Tibial nerve (tissue), 4 donors: ENCODE measurements around the gene HCFC1. TPM values are rescaled to one million over a fixed set of nuclear protein-coding genes. Genes with fewer than 3 reads are reported as not detected.

Experiments used
- DNase-seq, 2 donors: peaks; one replicate each; pipeline ENCODE4 v3.0.0-alpha.2; 2019; ENCODE audit warnings: low spot score in 2 of 2
- H3K27ac ChIP-seq, 4 donors: fragments of 200-600 bp; sonication (generic) in 3 of 4; one replicate each; pipeline ENCODE4 v1.5.1; 2017 to 2019; ENCODE audit warnings: mild to moderate bottlenecking in 1 of 4
- H3K27me3 ChIP-seq, 2 donors: fragments of 200-600 bp; sonication (generic) in 1 of 2; one replicate each; pipeline versions ENCODE4 v1.5.1 to v1.6.0; 2017 to 2019
- H3K36me3 ChIP-seq, 3 donors: fragments of 200-600 bp; sonication (generic); one replicate each; pipeline ENCODE4 v1.5.1; 2018 to 2019
- H3K4me1 ChIP-seq, 4 donors: fragments of 200-600 bp; sonication (generic) in 3 of 4; one replicate each; pipeline ENCODE4 v1.5.1; 2017 to 2019
- H3K4me3 ChIP-seq, 4 donors: fragments of 200-600 bp; sonication (generic) in 3 of 4; one replicate each; pipeline ENCODE4 v1.5.1; 2017 to 2019; ENCODE audit warnings: mild to moderate bottlenecking in 1 of 4, moderate library complexity in 1 of 4
- H3K9me3 ChIP-seq, 4 donors: fragments of 200-600 bp; sonication (generic) in 3 of 4; one replicate each; pipeline ENCODE4 v1.5.1; 2017 to 2019
- EP300 ChIP-seq, 2 donors: sonication (generic); formaldehyde crosslinking; IDR thresholded peaks; one replicate each; pipeline ENCODE4 v1.6.1; 2017; ENCODE audit warnings: antibody characterized with exemption in 2 of 2, mild to moderate bottlenecking in 1 of 2
- POLR2A ChIP-seq, 2 donors: fragments of 450-650 bp; IDR thresholded peaks; one replicate each; pipeline ENCODE4 v1.6.1; 2017; ENCODE audit warnings: antibody characterized with exemption in 2 of 2, mild to moderate bottlenecking in 2 of 2, moderate library complexity in 2 of 2
- WGBS, 2 donors: methylation state at CpG; one replicate each; pipeline ENCODE4 v1.1.5; 2018; 5-methylcytosine and 5-hydroxymethylcytosine counted together
- total RNA-seq, 4 donors: library from RNA; depleted of rRNA; stranded (reverse); fragments of >200 nt; gene quantifications; one replicate each; pipeline ENCODE4 v1.1.0, GENCODE V29; 2016
- TF ChIP-seq, protein P1 (sequence below), 5 experiments: fragments of 200-600 bp in 3 of 5; fragments of 450-650 bp in 2 of 5; sonication (generic) in 3 of 5; IDR thresholded peaks; one replicate each; pipeline ENCODE4 v1.5.1; 2016 to 2019; ENCODE audit warnings: antibody characterized with exemption in 5 of 5, mild to moderate bottlenecking in 3 of 5, moderate library complexity in 2 of 5

Gene HCFC1
- total RNA-seq, 4 donors from 2014 or later: 42.6 to 52.2 (median 48.9) TPM

DNA sequence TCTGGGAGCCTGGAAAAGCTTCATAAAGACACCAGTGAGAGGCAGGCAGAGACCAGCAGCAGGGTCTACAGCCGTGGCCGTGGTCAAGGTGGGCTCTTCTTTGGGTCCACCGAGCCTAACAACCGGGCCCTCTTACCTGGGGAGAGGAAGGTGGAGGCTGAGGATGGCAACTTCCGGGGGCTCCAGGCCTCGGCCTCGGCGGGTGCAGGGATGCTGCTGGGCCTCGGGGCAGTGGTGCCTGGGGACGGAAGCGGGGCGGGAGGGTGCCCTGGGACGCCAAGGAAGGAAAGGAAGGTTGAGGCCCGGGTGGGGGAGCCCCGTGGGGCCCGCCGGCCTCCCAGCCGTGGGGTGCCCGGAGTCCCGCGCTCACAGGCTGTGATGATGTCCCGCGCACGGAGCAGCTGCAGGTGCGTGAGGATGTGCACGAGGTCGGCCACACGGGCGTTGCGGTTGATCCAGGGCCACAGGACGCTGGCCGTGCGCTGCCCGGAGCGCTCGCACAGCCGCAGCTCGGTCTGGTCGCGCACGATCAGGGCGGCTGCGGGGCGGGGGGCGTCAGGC is 47.5 kb upstream of the HCFC1 start:
- Histone ChIP-seq H3K36me3 (peaks cover 0 to 29% (median 0%) of the 10 kb centered on the region in 3 donors), H3K27me3 (no peaks in the 10 kb centered on the region), H3K27ac (peak overlapping the region; percentile 28 to 90 (median 78)), H3K4me3 (peak overlapping the region; percentile 28 to 68 (median 42)), H3K4me1 (peaks cover 0 to 50% (median 12%) of the 10 kb centered on the region in 4 donors), H3K9me3 (no peaks in the 10 kb centered on the region)
- 0 to 58% methylated on average over 7 to 26 of the region's 45 CpGs for WGBS, 2 donors
- no peak for DNase-seq
- no peak for TF ChIP-seq EP300 (IDR thresholded peaks at IDR 0.05)
- no peak for TF ChIP-seq POLR2A (IDR thresholded peaks at IDR 0.05)
- TF ChIP-seq, protein P1, sequence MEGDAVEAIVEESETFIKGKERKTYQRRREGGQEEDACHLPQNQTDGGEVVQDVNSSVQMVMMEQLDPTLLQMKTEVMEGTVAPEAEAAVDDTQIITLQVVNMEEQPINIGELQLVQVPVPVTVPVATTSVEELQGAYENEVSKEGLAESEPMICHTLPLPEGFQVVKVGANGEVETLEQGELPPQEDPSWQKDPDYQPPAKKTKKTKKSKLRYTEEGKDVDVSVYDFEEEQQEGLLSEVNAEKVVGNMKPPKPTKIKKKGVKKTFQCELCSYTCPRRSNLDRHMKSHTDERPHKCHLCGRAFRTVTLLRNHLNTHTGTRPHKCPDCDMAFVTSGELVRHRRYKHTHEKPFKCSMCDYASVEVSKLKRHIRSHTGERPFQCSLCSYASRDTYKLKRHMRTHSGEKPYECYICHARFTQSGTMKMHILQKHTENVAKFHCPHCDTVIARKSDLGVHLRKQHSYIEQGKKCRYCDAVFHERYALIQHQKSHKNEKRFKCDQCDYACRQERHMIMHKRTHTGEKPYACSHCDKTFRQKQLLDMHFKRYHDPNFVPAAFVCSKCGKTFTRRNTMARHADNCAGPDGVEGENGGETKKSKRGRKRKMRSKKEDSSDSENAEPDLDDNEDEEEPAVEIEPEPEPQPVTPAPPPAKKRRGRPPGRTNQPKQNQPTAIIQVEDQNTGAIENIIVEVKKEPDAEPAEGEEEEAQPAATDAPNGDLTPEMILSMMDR (IDR thresholded peaks at IDR 0.05): no peak

DNA sequence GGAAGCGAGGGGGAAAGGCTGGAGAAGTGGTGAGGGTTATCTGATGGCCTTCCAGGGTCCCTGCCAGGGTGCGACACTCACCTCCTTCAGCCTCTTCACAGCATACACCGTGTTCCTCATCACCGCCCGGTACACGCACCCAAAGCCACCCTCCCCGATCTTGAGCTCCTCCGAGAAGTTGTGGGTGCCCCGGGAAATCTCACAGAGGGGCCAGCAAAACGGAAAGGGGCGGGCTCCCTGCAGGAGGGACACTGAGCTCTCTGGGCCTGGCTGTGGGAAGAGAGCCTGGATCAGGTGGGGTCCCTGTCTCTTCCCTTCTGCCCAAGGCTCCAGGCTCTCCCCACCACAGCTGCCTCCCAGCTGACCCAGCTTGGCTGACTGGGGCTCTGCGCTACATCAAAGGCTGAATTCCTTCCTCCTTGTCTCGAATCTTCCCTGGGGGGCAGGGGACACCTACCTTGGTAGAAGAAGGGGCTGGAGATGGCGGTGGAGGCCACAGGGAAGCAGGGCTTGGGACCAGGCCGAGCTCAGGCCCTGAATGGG is 47.0 kb upstream of the HCFC1 start:
- Histone ChIP-seq H3K4me3 (peak overlapping the region; percentile 28 to 68 (median 42)), H3K27ac (peak overlapping the region; percentile 28 to 90 (median 78)), H3K36me3 (peaks cover 0 to 29% (median 0%) of the 10 kb centered on the region in 3 donors), H3K9me3 (no peaks in the 10 kb centered on the region), H3K27me3 (no peaks in the 10 kb centered on the region), H3K4me1 (peaks cover 0 to 50% (median 13%) of the 10 kb centered on the region in 4 donors)
- no peak for DNase-seq
- WGBS, 2 donors: 48 to 74% methylated on average over 4 to 14 of the region's 15 CpGs
- no peak for TF ChIP-seq EP300 (IDR thresholded peaks at IDR 0.05)
- TF ChIP-seq POLR2A (IDR thresholded peaks at IDR 0.05): no peak
- TF ChIP-seq, protein P1 (IDR thresholded peaks at IDR 0.05): no peak

DNA sequence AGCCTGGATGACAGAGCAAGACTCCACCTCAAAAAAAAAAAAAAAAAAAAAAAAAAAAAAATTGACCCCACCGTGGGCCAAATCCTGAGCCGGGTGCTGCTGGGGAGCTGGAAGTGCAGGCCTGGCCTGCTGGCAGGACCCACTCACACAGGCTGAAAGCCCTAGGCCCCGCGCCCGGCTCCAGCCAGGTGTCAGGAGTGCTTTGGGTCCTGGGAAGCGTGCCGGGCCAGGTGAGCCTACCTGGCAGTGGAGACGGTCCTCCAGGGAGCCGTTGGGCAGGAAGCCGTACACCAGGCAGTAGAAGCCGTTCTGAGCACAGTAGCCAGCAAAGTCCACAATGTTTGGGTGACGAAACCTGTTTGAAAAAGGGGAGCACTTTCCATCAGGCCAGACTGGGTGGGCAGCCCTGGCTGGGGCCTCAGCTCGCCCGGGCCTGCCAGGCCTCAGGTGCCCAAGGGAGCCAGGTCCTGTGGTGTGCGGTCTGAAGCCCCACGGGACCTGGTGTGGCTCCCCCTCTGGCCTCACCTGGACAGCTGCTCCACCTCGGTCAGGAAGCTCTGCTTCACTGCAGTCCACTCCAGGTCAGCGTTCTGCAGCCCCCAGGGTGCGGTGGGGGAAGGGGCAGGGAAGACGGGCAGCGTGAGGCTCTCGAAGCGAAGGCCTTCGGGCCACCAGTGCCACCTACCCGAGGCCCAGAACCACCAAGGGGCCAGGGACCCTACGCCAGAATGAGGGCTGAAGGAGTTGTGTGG is 46.3 kb upstream of the HCFC1 start:
- Histone ChIP-seq H3K36me3 (peaks cover 0 to 29% (median 0%) of the 10 kb centered on the region in 3 donors), H3K4me3 (no peak overlapping the region), H3K4me1 (peaks cover 0 to 50% (median 15%) of the 10 kb centered on the region in 4 donors), H3K27me3 (no peaks in the 10 kb centered on the region), H3K9me3 (no peaks in the 10 kb centered on the region), H3K27ac (peak overlapping the region in 2 of 4 donors; percentile 84 to 90)
- WGBS, 2 donors: 85 to 96% methylated on average over 10 to 26 of the region's 26 CpGs
- TF ChIP-seq, protein P1 (IDR thresholded peaks at IDR 0.05): no peak
- TF ChIP-seq POLR2A (IDR thresholded peaks at IDR 0.05) (no peak), EP300 (IDR thresholded peaks at IDR 0.05) (no peak)
- no peak for DNase-seq

DNA sequence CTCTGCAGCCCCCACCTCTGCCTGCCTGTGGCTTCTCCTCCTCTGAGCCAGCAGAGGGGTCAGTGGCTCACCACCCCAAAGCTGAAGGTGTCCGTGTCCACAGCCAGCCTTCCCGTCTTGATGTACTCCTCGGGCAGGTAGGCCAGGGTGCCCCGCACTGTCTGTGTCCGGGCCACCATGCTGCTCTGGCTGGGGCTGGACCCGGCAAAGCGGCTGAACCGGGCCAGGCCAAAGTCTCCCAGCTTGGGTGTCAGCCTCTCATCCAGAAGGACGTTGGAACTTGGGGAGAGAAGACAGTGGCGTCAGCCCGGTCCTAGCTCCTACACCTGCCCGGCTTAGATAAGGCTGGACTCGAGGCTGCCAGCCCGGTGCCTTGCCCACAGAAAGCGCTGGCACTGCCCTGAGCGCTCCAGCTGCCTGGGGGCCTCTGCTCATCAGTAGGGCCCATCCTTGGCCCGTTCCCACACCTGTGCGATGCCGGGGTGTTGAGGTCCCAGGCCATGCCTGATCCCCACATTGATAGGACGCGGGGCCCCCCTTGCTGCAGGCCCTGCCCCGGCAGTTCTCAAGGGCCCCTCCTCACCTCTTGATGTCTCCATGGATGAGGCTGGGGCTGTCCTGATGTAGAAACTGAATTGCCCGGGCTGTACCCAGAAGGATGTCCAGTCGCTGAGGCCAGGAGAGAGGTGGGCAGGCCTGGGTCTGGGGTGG is 44.9 kb upstream of the HCFC1 start:
- 85 to 100% methylated on average over 1 to 22 of the region's 24 CpGs for WGBS, 2 donors
- Histone ChIP-seq H3K27ac (no peak overlapping the region), H3K4me3 (no peak overlapping the region), H3K36me3 (peaks cover 0 to 29% (median 0%) of the 10 kb centered on the region in 3 donors), H3K9me3 (no peaks in the 10 kb centered on the region), H3K4me1 (peaks cover 0 to 49% (median 18%) of the 10 kb centered on the region in 4 donors), H3K27me3 (no peaks in the 10 kb centered on the region)
- TF ChIP-seq, protein P1 (IDR thresholded peaks at IDR 0.05): no peak
- TF ChIP-seq POLR2A (IDR thresholded peaks at IDR 0.05) (no peak), EP300 (IDR thresholded peaks at IDR 0.05) (no peak)
- no peak for DNase-seq
